K562 (cell line): Measurements from ENCODE around the gene PLCD4. TPM values are rescaled to one million over a fixed set of nuclear protein-coding genes. Genes with fewer than 3 reads are reported as not detected.

ENCODE experiments used
- BDP1 ChIP-seq: IDR thresholded peaks from 3 replicates; pipeline ENCODE4 v1.6.1; 2011; ENCODE audit not compliant: insufficient read length, insufficient read depth
- CBFB ChIP-seq: sonication (generic); formaldehyde crosslinking; IDR thresholded peaks from 2 replicates; pipeline ENCODE4 v1.4.0; 2020; ENCODE audit warnings: mild to moderate bottlenecking, missing genetic modification reagents
- EP300 ChIP-seq: IDR thresholded peaks from 2 replicates; pipeline ENCODE4 v1.6.1; 2012; ENCODE audit warnings: low read length, improper control_type of control experiment
- MED1 ChIP-seq: sonication (generic); formaldehyde crosslinking; IDR thresholded peaks from 2 replicates; pipeline ENCODE4 v1.8.1; 2023; ENCODE audit warnings: missing genetic modification reagents, borderline replicate concordance
- NCOR1 ChIP-seq: fragments of 450-650 bp; IDR thresholded peaks from 2 replicates; pipeline ENCODE4 v1.6.1; 2016; ENCODE audit warnings: mild to moderate bottlenecking, moderate library complexity
- WHSC1 ChIP-seq: IDR thresholded peaks from one replicate; pipeline ENCODE4 v1.6.1; 2012; ENCODE audit warnings: low read length, control low read depth, inconsistent platforms
- ZNF184 ChIP-seq: sonication (generic); formaldehyde crosslinking; IDR thresholded peaks from 2 replicates; pipeline ENCODE4 v1.5.0; 2020; ENCODE audit warnings: missing genetic modification reagents
- ZNF644 ChIP-seq: fragments of 200-800 bp; sonication (Bioruptor generic); IDR thresholded peaks from 2 replicates; pipeline ENCODE4 v1.6.1; 2016; ENCODE audit warnings: low read depth, missing genetic modification characterization, missing compliant biosample characterization
- polyA plus RNA-seq, 8 experiments: library from polyadenylated mRNA; depleted of rRNA in 4 of 8; stranded (reverse) in 5 of 8; unstranded in 3 of 8; fragments of >200 nt; fragmentation: Nextera tagmentation in 2 of 8; fragmentation: Illumina TruSeq in 1 of 8; extraction: Ambion mirVana in 2 of 8; extraction: Trizol in 1 of 8; gene quantifications; 2 replicates each; pipeline versions ENCODE4 v1.2.1 to v1.2.3, GENCODE V29; 2011 to 2014; ENCODE audit warnings: inconsistent platforms in 1 of 8, missing spikeins in 1 of 8
- total RNA-seq, 7 experiments: library from RNA; depleted of rRNA in 6 of 7; stranded (reverse); fragments of >200 nt in 6 of 7; fragmentation: Illumina TruSeq in 2 of 7; extraction: Trizol in 2 of 7; gene quantifications; 2 replicates each; pipeline versions ENCODE4 v1.2.1 to v1.2.3, GENCODE V29; 2011 to 2021; ENCODE audit warnings: low replicate concordance in 1 of 7
- TF ChIP-seq, protein P1 (sequence below): sonication (generic); formaldehyde crosslinking; IDR thresholded peaks from 2 replicates; pipeline ENCODE4 v1.8.0; 2023; ENCODE audit warnings: mild to moderate bottlenecking, missing genetic modification reagents
- TF ChIP-seq, protein P2 (sequence below): sonication (generic); formaldehyde crosslinking; IDR thresholded peaks from 2 replicates; pipeline ENCODE4 v1.8.1; 2022; ENCODE audit warnings: missing genetic modification reagents
- TF ChIP-seq, protein P3 (sequence below): fragments of 450-650 bp; formaldehyde crosslinking; IDR thresholded peaks from 2 replicates; pipeline ENCODE4 v1.4.0; 2022; ENCODE audit warnings: missing genetic modification characterization
- TF ChIP-seq, protein P4 (sequence below), 2 experiments: fragments of 450-650 bp in 1 of 2; sonication (generic) in 1 of 2; formaldehyde crosslinking in 1 of 2; IDR thresholded peaks; 2 replicates each; pipeline versions ENCODE4 v1.7.1 to v1.9.0; 2016 to 2022; ENCODE audit warnings: inconsistent platforms in 1 of 2, mild to moderate bottlenecking in 1 of 2, missing genetic modification reagents in 1 of 2

Gene PLCD4
- total and polyA plus RNA-seq, 9 of the 15 experiments (the other 6 are each of a cell fraction or from before 2014, with no cell fraction given): 0.13 to 0.38 TPM; not detected in 7

DNA sequence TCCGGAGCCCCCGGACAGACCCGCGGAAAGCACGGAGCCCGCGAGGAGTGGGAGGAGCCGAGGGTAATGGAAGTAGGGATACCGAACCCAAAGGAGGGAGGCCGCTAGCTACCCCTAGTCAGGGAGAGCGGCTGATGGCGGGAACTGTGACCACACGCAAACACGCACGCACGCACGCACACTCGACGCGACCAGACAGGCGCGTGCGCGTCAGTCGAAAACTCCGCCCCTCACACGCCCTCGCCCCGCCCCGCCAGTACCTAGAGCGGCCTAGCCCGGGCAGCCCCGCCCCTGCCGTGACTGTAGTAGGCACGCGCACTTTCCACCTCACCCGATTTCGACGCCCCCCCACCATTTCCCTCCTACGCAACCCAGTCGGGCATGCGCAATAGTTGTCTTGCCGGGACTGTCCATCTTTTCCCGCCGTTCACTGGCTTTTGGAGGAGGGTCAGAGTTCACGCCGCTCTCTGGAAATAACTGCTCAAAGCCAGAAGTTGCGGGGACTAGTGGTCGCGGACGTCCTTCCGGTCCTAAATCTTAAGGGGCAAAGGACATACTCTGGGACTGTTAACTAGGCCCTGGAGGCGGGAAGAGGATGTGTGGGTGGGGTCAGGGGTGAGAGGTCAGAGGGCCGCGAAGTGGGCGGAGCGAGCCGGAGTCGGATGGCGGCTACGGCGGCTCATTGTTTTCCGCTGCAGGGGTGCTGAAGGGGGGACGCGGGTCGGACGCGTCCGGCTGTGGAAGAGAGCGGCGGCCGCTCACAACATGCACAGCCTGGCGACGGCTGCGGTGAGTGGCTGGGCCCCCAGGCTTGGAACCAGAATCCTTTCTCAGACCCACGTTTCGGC is 39.3 kb upstream of the PLCD4 start, which contains the start of the genes CNOT9 and USP37 (continued):
- TF ChIP-seq, protein P1, sequence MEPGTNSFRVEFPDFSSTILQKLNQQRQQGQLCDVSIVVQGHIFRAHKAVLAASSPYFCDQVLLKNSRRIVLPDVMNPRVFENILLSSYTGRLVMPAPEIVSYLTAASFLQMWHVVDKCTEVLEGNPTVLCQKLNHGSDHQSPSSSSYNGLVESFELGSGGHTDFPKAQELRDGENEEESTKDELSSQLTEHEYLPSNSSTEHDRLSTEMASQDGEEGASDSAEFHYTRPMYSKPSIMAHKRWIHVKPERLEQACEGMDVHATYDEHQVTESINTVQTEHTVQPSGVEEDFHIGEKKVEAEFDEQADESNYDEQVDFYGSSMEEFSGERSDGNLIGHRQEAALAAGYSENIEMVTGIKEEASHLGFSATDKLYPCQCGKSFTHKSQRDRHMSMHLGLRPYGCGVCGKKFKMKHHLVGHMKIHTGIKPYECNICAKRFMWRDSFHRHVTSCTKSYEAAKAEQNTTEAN (CRISPR knock-in tag): peak; percentile 76; the same call in 1 of the 2 replicates
- no peak for TF ChIP-seq ZNF184
- TF ChIP-seq, protein P2, sequence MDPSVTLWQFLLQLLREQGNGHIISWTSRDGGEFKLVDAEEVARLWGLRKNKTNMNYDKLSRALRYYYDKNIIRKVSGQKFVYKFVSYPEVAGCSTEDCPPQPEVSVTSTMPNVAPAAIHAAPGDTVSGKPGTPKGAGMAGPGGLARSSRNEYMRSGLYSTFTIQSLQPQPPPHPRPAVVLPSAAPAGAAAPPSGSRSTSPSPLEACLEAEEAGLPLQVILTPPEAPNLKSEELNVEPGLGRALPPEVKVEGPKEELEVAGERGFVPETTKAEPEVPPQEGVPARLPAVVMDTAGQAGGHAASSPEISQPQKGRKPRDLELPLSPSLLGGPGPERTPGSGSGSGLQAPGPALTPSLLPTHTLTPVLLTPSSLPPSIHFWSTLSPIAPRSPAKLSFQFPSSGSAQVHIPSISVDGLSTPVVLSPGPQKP (CRISPR knock-in tag): no peak
- TF ChIP-seq WHSC1: no peak
- TF ChIP-seq, protein P3, sequence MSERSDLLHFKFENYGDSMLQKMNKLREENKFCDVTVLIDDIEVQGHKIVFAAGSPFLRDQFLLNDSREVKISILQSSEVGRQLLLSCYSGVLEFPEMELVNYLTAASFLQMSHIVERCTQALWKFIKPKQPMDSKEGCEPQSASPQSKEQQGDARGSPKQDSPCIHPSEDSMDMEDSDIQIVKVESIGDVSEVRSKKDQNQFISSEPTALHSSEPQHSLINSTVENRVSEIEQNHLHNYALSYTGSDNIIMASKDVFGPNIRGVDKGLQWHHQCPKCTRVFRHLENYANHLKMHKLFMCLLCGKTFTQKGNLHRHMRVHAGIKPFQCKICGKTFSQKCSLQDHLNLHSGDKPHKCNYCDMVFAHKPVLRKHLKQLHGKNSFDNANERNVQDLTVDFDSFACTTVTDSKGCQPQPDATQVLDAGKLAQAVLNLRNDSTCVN (CRISPR knock-in tag): no peak
- peak; percentile 20; the same call in 1 of the 2 replicates for TF ChIP-seq EP300
- TF ChIP-seq ZNF644 (tag): peak; percentile 31; the same call in 1 of the 2 replicates
- TF ChIP-seq MED1 (CRISPR knock-in tag): no peak
- TF ChIP-seq, protein P4, sequence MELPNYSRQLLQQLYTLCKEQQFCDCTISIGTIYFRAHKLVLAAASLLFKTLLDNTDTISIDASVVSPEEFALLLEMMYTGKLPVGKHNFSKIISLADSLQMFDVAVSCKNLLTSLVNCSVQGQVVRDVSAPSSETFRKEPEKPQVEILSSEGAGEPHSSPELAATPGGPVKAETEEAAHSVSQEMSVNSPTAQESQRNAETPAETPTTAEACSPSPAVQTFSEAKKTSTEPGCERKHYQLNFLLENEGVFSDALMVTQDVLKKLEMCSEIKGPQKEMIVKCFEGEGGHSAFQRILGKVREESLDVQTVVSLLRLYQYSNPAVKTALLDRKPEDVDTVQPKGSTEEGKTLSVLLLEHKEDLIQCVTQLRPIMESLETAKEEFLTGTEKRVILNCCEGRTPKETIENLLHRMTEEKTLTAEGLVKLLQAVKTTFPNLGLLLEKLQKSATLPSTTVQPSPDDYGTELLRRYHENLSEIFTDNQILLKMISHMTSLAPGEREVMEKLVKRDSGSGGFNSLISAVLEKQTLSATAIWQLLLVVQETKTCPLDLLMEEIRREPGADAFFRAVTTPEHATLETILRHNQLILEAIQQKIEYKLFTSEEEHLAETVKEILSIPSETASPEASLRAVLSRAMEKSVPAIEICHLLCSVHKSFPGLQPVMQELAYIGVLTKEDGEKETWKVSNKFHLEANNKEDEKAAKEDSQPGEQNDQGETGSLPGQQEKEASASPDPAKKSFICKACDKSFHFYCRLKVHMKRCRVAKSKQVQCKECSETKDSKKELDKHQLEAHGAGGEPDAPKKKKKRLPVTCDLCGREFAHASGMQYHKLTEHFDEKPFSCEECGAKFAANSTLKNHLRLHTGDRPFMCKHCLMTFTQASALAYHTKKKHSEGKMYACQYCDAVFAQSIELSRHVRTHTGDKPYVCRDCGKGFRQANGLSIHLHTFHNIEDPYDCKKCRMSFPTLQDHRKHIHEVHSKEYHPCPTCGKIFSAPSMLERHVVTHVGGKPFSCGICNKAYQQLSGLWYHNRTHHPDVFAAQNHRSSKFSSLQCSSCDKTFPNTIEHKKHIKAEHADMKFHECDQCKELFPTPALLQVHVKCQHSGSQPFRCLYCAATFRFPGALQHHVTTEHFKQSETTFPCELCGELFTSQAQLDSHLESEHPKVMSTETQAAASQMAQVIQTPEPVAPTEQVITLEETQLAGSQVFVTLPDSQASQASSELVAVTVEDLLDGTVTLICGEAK (IDR thresholded peaks at IDR 0.05): peak; percentile 74
- TF ChIP-seq, protein P4 (CRISPR knock-in tag; IDR thresholded peaks at IDR 0.05): no peak
- TF ChIP-seq CBFB (CRISPR knock-in tag): no peak
- TF ChIP-seq BDP1: no peak
- TF ChIP-seq NCOR1: no peak
